ENCODE measurements around the gene ANO2.
"Not testable (repeated sequence)": the region's sequence is repeated elsewhere in the genome, so short reads cannot be mapped to it uniquely, and the experiment has no call there.

ANO2 gene

DNA sequence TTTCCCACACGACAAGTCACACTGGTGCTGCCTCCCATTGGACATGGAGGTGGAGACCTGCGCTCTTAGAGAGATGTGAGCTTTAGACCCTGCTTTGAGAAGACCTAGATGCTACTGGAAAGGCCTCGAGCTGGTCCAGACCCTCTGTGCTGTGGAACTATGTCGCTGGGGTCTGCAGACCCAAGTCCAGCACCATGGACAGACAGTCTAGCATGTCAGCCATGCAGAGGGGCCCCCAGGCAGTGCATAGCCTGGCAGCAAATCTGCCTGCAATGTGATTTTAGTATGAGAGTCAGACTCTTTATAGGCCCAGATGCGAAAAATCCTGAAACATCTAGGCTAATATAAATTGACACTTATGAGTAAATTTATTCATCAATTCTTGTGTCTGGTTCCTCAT is 371.7 kb downstream of the ANO2 start:
- no peak for FAIRE-seq

- FAIRE-seq: no peak
These were observed 373.9 kb downstream of the ANO2 start for GRCh38 chr12:5571115-5571514.

DNA sequence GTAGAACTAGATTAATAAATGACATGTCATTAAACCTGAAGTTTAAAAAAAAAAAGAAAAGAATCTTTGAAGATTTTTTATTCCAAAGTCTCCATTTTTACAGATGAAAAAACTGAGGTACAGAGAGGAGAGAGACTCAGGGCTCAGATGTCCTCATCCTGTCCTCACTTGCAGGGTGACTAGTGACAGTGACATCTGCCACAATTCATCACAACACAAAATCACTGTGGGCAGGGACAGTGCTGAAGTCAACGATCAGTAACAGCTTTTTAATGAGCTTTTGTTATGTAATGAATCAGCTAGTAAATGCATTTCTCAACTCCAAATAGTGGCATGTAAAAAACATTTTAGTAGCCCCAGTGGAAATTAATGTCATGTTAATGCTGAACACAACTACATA is 374.6 kb downstream of the ANO2 start:
- no peak for FAIRE-seq

GRCh38 chr12:5568325-5568981 is 376.6 kb downstream of the ANO2 start:
- FAIRE-seq: no peak

GRCh38 chr12:5567016-5567725 is 377.9 kb downstream of the ANO2 start:
- no peak for FAIRE-seq

DNA sequence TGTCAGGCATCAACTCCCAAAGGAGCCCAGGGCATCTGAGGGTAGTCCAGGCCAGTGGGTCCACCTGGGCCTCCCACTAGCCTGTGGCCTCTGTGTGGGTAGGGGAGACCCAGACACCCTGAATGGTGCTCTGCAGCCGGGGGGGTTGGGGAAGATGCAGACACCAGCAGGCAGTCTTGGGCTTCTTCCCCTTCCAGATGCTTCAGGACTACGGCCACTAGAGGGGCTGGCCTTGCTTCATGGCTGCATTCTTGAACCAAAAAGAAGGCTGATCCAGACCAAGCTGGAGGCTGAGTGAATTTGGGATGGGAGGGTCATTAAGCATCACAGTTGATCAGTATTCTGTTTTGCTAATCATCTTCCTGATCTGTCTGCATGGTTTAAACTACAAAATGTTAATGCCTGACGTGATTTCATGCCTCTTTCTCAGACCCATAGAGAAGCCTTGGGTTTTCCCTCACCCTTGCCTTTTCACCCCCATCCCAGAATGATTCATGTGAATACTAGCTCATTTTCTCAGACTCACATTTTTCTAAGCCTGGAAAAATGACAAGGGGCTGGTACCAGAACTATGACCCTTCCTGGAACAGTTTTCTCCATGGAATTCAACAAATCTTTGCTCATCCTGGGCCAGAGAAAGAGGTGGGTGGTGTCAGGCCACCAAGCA is 379.0 kb downstream of the ANO2 start:
- FAIRE-seq: no peak

DNA sequence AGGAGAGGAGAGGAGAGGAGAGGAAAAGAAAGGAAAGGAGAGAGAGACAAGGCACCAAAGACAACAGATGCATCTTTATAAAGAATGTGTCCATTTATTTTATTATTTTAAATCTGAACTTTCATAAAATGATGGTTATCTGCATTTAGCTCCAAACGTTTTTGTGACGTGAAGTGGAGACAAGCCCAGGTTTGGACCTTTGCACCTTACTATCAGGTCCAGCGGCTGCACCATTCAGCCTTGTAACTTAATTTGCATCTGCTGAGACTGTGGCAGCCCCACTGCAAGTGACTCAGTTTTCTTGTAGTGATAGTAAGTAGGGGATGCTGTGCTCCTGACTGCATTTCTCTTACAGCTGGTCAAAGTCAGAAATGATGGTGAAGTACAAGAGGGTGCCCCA is 382.5 kb downstream of the ANO2 start:
- no peak for FAIRE-seq

- no peak for FAIRE-seq
These were observed 383.2 kb downstream of the ANO2 start for GRCh38 chr12:5561846-5562245.

- FAIRE-seq: no peak
These were observed 384.0 kb downstream of the ANO2 start for GRCh38 chr12:5561057-5561456.

DNA sequence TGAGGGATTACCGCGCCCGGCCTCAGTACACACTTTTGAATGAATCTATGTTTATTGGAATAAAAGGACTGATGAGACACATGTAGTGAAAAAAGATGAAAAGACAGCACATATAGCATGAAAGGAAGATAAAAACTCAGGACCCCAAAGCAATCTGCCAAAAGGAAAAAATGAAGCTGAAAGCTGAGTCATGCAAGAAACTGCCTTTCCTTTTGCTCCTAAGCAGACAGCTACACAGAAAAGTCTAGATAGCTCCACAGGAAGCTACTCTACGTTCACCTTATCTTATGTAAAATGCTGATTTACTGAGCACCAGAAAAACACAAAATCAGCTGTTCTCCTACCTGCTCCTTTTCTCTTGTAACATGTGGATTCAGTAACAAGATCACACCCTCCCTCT is 384.8 kb downstream of the ANO2 start:
- FAIRE-seq: no peak

GRCh38 chr12:5557906-5558305 is 387.2 kb downstream of the ANO2 start:
- no peak for FAIRE-seq

GRCh38 chr12:5556946-5557673 is 387.9 kb downstream of the ANO2 start:
- no peak for FAIRE-seq

- no peak for FAIRE-seq
These were observed 388.9 kb downstream of the ANO2 start for GRCh38 chr12:5556033-5556614.

DNA sequence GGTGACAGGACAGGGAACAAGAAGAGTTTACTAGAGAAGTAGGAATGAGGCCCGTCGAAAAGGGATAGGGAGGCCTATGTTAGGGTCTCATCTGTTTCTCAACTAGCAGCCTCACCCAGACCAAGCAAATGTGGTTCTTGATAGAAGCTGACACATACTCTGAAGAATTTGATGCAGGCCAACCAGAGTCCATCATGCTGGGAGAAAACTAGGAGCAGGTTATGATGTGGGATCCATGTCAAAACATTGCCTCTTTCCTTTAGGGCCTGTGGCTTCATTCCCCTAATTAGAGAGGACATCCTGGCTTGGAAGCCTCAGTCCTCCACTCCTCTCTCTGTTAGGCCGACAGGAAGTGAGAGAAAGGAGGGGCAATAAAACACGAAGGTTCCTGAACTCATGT is 390.3 kb downstream of the ANO2 start:
- FAIRE-seq: no peak

DNA sequence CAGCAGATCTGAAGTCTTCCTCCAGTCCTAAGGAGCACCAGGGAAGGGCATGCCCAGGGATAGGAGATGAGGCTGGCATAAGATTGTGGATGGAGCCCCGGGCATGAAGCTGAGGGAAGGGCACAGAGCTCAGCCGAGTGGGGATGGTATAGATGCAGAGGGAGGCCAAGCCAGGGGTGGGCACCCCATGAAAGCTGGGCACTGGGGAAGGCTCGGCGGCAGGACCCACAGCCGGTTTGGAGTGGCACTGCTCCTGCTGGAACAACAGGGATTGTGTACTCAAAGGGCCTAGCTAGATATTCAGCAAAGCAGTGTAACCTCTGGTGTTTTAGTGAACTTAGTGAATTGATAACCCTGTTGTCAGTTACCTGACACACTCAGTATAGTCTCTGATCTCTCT is 396.0 kb downstream of the ANO2 start:
- no peak for FAIRE-seq

GRCh38 chr12:5548152-5548943 is 396.7 kb downstream of the ANO2 start:
- no peak for FAIRE-seq

DNA sequence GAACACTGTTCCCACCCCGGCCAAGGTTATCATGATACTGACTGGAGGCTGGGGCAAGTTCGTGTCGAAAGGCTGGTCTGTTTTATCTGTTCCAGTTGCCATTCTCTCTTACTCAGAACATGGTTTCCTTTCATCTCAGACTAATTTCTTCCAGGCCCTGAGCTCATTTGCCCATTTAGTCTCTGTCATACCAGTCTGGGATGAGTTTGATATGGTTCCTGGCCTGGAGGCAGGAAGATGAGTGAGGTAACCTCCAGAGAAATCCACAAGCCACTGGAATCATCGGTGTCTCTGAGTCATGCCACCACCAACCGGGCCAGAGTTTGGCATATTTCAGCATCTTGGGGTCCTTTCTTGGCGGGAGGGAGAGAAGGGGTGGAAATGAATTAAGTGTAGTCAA is 398.4 kb downstream of the ANO2 start:
- no peak for FAIRE-seq

- FAIRE-seq: no peak
These were observed 407.3 kb downstream of the ANO2 start for GRCh38 chr12:5537771-5538170.

DNA sequence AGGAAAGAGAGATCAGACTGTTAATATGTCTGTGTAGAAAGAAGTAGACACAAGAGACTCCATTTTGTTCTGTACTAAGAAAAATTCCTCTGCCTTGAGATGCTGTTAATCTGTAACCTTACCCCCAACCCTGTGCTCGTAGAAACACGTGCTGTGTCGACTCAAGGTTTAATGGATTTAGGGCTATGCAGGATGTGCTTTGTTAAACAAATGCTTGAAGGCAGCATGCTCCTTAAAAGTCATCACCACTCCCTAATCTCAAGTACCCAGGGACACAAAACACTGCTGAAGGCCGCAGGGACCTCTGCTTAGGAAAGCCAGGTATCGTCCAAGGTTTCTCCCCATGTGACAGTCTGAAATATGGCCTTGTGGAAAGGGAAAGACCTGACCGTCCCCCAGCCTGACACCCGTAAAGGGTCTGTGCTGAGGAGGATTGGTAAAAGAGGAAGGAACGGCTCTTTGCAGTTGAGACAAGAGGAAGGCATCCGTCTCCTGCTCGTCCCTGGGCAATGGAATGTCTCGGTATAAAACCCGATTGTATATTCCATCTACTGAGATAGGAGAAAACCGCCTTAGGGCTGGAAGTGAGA is 407.9 kb downstream of the ANO2 start:
- not testable (repeated sequence) for FAIRE-seq

GRCh38 chr12:5535541-5535940 is 409.5 kb downstream of the ANO2 start:
- no peak for FAIRE-seq

- FAIRE-seq: no peak
These were observed 410.4 kb downstream of the ANO2 start for GRCh38 chr12:5534426-5535199.
